Measurements from ENCODE around the gene SDK1. TPM values are rescaled to one million over a fixed set of nuclear protein-coding genes. Genes with fewer than 3 reads are reported as not detected.
A peak's percentile ranks its signal among the peaks of the same experiment; 100 is the strongest.
"Not testable (repeated sequence)": the region's sequence is repeated elsewhere in the genome, so short reads cannot be mapped to it uniquely, and the experiment has no call there.

Gene SDK1
- polyA plus RNA-seq, 10 donors: 1.9 to 6.0 (median 2.7) TPM

GRCh38 chr7:3657206-3657605 is 356.2 kb downstream of the SDK1 start:
- peak in 2 of 3 donors; percentile 1 to 24 for DNase-seq

DNA sequence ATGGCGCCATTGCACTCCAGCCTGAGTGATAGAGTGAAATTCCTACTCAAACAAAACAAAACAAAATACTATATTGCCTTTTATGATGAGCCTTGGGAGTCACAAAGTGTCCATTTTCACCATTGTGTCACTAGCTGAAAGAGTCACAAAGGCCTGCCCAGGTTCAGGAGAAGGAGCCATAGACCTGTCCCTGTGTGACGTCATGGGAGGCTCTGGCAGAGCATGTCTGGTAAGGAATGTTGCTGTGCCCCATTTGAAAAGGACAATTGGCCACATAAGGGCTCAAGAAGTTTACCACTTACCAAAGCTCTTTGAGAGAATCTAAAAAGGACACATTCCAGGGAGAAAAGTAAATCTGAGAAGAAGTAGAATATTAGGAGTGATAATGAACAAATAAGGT is 367.7 kb downstream of the SDK1 start:
- no peak for DNase-seq

- no peak for DNase-seq
Observed at GRCh38 chr7:3670898-3671297, 369.8 kb downstream of the SDK1 start.

DNA sequence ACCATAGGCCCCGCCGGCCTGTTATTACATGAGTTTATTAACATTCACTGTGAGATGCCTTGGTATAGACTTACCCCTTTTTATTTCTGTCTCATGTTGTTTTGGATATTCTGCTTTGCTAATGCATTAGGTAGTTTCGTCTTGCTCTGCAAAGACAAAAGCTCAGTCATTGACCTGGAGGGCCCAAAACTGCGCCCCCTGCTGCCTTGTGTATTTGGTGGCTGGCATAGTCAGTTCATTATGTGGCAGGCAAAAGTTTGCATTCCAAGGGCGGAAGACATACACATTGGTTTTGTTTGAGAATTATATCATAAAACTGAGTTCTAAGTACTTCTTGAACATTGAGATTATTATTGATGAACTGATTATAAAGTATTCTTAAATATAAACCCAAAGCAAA is 372.5 kb downstream of the SDK1 start:
- DNase-seq: no peak

GRCh38 chr7:3678314-3678810 is 377.3 kb downstream of the SDK1 start:
- no peak for DNase-seq

GRCh38 chr7:3682028-3682710 is 381.1 kb downstream of the SDK1 start:
- peak in 2 of 3 donors; percentile 11 to 41 for DNase-seq

DNA sequence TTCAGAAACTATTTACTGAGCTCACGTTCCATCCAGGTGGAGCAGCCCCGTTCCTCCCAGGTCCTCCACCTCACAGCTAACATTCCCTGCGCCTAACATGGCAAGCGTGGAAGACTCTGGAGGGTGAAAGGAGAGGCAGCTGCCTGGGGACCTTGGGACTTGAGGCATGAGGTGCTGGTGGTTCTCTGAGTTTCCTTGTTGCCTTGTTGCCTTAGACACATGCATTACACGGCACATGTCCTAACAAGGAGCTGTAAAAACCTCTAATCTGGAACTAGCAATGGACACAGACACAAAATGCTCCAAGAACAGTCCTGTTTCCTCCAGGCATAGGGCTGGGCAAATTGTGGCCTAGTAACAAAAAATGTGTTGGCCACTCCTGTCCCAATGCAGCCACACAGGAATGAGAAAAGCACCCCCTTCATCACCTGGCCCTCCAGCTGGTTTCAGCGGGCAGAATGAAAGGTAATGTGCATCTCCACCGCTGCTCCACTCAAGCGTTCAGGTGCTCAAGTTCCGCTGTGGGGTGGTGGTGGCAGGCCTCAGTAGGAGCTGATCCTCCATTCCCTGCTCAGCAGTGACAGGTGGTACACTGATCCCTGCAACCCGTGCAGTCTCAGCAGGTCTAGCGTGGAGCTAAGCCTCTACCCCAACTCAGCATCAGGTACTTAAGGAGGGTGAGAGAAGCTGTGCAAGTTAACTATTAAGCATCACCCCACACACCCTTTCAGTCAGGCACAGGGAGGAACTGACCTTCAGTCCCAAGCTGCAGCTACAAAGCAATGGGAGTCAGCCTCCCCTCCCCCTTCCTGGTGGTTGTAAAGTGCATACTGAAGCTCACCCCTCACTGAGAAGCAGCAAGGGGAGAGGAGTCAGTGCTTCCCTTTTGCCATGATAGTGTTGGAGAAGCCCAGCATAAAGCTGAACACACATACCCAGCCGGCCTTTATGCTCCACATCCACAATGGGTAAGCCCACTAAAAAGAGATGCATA is 382.8 kb downstream of the SDK1 start:
- DNase-seq: no peak

- no peak for DNase-seq
Observed at GRCh38 chr7:3688071-3688470, 387.0 kb downstream of the SDK1 start.

DNA sequence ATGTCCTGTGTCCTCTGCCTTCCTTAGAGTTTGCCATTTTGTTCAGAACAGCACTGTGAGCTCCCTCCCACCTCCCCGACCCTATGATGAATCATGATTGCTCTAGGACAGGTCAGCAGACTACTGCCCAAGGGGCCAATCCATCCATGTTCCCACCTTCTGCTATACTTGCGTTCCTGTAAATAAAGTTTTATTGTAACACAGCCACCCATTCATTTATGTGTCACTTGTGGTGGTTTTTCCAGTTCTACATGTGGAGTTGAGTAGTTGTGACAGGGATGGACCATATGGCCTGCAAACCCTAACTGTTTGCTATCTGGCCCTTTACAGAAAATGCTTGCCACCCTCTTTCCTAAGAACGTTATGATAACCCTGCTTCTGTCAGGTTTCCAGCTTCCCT is 387.8 kb downstream of the SDK1 start:
- DNase-seq: no peak

DNA sequence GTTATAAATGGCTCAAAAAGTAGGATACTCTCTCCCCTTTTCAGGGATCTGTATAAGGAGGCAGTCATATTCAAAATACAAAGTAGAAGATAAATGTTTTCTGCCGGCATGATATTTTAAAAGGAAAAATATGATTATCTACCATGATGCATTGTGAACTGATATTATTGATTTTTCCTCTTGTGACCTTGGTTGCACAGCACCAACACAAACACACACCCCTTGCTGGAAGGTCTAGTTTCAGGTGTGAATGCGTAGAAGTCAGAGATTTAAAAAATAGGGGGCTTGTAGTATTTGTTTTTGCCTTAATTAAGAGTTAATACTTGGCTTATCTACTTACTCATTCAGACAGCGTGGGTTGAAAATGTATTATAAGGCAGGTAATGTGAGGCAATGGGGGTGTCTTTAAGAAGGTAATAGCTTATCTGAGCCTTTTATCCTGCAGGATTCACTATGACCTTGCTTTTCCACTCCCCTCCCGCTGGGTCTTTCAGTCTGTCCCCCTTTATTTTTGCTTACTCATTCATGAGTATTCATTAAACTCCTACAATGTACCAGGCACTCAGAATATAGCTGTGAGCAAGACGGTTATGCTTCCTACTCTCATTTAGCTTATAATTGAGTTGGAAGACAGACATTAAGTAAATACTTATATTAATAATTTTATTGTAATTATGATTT is 390.6 kb downstream of the SDK1 start:
- DNase-seq: no peak

- no peak for DNase-seq
Observed at GRCh38 chr7:3695602-3696001, 394.6 kb downstream of the SDK1 start.

GRCh38 chr7:3696113-3696512 is 395.1 kb downstream of the SDK1 start:
- no peak for DNase-seq

DNA sequence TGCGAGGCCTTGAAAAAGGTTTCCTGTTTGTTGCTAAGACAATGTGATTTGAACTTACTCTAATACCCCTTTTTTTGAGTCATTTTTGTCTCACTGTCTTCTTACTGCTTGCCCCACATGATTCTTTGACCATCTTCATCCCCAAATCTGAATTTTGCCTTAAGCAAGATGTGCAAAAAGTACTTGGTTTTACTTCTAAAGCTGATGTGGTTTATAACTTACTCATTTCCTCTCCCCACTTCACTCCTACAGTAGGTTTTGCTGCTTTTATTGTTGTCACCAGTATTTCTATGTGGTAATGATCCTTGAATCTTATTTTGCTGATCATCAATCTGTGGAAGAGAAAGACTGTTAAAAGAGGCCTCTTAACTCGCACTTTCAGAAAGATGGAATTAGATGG is 396.4 kb downstream of the SDK1 start:
- no peak for DNase-seq

GRCh38 chr7:3705258-3705657 is 404.2 kb downstream of the SDK1 start:
- DNase-seq: no peak

DNA sequence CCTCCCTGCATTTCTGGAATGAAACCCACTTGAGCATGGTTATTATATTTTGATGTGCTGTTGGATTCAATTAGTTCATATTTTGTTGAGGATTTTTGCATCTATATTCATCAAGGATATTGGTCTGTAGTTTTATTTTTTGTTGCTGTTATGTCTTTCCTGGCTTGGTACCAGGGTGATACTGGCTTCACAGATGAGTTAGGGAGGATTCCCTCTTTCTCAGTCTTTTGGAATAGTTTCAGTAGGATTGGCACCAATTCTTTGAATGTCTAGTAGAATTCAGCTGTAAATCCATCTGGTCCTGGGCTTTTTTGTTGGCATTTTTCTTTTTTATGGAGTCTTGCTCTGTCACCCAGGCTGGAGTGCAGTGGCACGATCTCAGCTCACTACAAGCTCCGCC is 405.0 kb downstream of the SDK1 start:
- DNase-seq: not testable (repeated sequence)

DNA sequence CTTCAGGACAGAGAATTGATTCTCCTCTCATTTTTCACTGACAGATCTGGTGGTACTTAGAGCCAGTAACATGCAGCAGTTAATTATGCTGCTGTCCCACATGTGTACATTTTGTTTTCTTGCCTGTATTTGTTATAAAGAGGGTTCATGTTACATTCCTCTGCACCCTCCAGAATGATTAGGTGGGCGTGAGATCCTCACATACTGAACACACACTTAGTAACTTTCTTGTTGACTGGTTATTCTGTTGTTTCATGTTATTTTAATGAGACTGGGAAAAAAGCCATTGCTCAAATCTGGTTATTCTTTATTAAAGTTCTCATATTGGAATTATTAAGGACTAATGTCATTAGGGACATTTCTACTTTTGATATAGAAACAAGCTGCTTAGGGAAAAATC is 409.1 kb downstream of the SDK1 start:
- no peak for DNase-seq

DNA sequence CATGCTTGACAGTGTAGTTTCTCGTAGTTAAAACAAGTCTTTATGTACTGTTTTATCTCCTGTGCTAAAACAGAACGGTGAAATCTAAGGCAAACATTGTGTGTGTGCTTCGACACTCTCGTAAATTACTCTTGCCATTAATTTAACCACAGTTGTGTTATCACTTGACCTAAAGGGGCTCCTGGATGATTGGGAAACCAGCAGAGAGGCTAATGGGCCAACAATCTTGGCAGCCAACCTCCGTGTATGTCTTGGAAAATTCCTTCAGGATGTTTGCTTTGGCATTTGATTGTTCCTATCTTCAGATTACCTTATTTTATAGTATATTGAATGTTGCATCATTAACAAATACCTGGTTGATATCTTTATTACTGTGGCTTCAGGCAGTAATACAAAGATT is 409.5 kb downstream of the SDK1 start:
- no peak for DNase-seq

- DNase-seq: no peak
Observed at GRCh38 chr7:3712841-3713240, 411.8 kb downstream of the SDK1 start.

GRCh38 chr7:3721422-3721821 is 420.4 kb downstream of the SDK1 start:
- DNase-seq: no peak

DNA sequence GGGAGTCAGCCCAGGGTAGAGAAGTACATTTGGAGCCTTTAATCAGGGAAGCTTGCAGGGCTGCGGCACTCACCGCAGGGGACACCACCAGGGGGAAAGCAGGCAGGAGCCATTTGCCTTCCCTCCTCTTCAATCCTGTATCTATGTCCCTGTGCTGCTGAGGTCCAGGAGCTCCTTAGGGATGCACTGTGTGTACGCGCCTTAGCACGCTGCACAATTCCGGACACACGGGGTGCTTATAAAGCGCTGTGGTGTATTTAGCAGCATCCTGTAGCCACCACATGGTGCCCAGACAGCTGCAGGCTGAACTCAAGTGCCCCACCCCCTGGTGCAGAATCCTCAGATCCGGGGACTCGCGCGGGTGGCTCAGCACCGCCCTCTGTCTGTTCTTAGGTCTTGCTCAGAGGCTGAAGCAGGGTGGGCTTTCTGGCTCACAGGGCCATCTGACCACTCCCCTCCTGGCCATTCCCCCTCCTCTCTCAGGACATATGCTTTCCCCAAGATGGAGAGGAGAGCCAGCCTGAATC is 421.4 kb downstream of the SDK1 start:
- DNase-seq: peak; percentile 16 to 60 (median 27)

DNA sequence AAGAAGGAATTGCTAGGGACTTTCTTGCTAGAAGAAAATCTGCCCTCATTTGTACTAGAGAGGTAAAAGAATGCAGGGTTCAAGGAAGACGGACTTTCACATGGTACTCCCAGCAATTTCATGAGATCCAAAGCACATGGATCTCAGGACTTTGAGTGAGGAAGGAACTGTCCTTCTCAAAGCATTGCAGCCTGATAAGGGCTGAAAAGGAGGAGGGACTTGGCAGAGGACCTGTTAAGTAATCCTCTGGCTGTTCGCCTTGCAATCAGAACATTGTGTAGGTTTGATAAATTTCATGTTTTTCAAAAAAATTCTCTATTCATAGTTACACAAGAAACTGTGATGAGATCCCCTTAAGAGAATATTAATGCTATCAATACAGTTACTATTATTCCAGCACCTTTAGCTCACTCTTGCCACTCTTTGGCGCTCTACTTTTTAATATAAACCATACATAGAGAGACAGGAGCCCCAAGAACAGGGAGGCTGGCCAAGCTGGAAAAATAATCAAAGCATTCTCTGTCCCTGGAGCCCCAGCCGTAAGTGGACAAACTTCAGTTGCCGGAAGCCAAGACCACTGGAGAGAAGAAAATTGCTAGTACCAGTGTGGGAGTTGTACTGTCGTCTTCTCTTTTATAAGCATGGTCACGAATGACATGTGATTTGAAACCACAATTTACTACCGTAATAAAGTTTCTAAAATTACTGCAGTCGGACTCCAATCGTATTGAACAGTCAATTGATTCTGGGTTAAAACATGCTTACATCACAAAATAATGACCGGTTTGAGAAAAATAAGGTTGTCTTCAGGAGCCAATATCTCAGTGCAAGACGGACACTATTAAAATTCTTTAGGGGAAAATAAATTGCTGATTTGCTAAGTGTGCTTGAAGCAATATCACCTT is 424.4 kb downstream of the SDK1 start:
- DNase-seq: peak in 1 of 3 donors; percentile 30

Data from muscle of back (tissue), 11 donors.